ENCODE measurements around the gene PAM.

DNA sequence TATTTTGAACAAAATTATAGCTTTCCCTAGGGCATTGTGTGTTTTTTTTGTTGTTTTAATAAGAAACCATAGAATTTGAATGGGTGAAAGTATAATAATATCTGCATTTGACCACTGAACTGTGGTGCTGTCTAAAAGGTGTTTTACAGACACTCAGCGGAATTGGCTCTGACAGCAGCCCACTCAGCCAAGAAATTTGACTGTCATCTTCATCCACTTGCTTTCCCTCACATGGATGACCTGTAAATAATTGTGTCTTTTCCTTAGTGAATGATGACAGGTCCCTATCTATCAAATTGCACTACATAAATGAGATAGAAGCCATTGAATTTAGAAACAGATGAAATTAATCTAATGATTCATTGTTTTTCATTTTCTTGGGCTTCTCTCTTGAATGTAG lies 150.0 kb downstream of the PAM start:
- no peak for TF ChIP-seq POLR2A (IDR thresholded peaks at IDR 0.05)
- TF ChIP-seq, protein P1, sequence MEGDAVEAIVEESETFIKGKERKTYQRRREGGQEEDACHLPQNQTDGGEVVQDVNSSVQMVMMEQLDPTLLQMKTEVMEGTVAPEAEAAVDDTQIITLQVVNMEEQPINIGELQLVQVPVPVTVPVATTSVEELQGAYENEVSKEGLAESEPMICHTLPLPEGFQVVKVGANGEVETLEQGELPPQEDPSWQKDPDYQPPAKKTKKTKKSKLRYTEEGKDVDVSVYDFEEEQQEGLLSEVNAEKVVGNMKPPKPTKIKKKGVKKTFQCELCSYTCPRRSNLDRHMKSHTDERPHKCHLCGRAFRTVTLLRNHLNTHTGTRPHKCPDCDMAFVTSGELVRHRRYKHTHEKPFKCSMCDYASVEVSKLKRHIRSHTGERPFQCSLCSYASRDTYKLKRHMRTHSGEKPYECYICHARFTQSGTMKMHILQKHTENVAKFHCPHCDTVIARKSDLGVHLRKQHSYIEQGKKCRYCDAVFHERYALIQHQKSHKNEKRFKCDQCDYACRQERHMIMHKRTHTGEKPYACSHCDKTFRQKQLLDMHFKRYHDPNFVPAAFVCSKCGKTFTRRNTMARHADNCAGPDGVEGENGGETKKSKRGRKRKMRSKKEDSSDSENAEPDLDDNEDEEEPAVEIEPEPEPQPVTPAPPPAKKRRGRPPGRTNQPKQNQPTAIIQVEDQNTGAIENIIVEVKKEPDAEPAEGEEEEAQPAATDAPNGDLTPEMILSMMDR (IDR thresholded peaks at IDR 0.05 in 4 of 5, conservative IDR thresholded peaks at IDR 0.05 in 1 of 5), result no peak
